ENCODE results near the gene RILPL2. TPM values are rescaled to one million over a fixed set of nuclear protein-coding genes. Genes with fewer than 3 reads are reported as not detected.

RILPL2 gene
- total RNA-seq: 2.2 and 2.4 TPM in 2 replicates

GRCh38 chr12:123436017-123436964 is at the start of gene RILPL2:
TSS of gene RILPL2 (minus strand) at chr12:123436684. CDS start at chr12:123436420, 264 bp downstream.

GRCh38 chr12:123457980-123458779 is 21.7 kb upstream of the RILPL2 start, which contains the start of gene SNRNP35:
TSS of gene SNRNP35 (plus strand) at chr12:123458139. CDS start at chr12:123465541, 7,402 bp downstream.

Other genes with a start within 250 kb of the RILPL2 start
- gene MPHOSPH9, start 203.5 kb downstream of the RILPL2 start, total RNA-seq: 52.3 and 62.4 TPM in 2 replicates
- gene MTRFR, start 203.2 kb downstream of the RILPL2 start, total RNA-seq: 13.6 and 14.3 TPM in 2 replicates
- gene CDK2AP1, start 164.8 kb downstream of the RILPL2 start, total RNA-seq: 194 and 211 TPM in 2 replicates
- gene SBNO1, start 71.8 kb downstream of the RILPL2 start, total RNA-seq: 9.7 and 12.9 TPM in 2 replicates
- 44.6 and 51.4 TPM in 2 replicates for gene KMT5A, start 52.6 kb downstream of the RILPL2 start, total RNA-seq
- 12.0 and 16.3 TPM in 2 replicates for gene SNRNP35, start 21.5 kb upstream of the RILPL2 start, total RNA-seq
- gene RILPL1, start 97.0 kb upstream of the RILPL2 start, total RNA-seq: 9.1 and 10.6 TPM in 2 replicates
- gene TMED2, start 147.9 kb upstream of the RILPL2 start, total RNA-seq: 148 and 179 TPM in 2 replicates
- 29.4 and 33.4 TPM in 2 replicates for gene DDX55, start 165.4 kb upstream of the RILPL2 start, total RNA-seq
- 95.9 and 127 TPM in 2 replicates for gene EIF2B1, start 197.0 kb upstream of the RILPL2 start, total RNA-seq
- gene GTF2H3, start 197.1 kb upstream of the RILPL2 start, total RNA-seq: 26.0 and 33.3 TPM in 2 replicates
- gene TCTN2, start 234.4 kb upstream of the RILPL2 start, total RNA-seq: 12.6 and 13.6 TPM in 2 replicates

All from bronchus fibroblast of lung (primary cell).